ENCODE data around the gene ADCY4. TPM values are rescaled to one million over a fixed set of nuclear protein-coding genes. Genes with fewer than 3 reads are reported as not detected.

The ADCY4 gene
- total and polyA plus RNA-seq, 2 donors (not counting 1 experiment from before 2014, with no cell fraction given) = 2.3 to 7.8 TPM

- DNase-seq (peak; percentile 86), ATAC-seq (ENCODE audit: low read depth) (peak; percentile 64)
- WGBS (ENCODE audit: insufficient coverage) = 88% methylated on average over 8 of the region's 12 CpGs
- CTCF ChIA-PET = interaction anchor here (0.7 to 10.9 kb wide), 27 partner anchors 7 to 238 kb away, joined by 3 to 254 read pairs (median 7); partner anchors contain the start of genes CHMP4A, CIDEB, DCAF11 and IPO4
- Mint-ChIP-seq H3K4me1 (peaks cover 46% of the 10 kb centered on the region), H3K27ac (peak overlapping the region; percentile 85), H3K27me3 (no peaks in the 10 kb centered on the region), H3K9me3 (ENCODE audit: insufficient read depth) (no peaks in the 10 kb centered on the region), H3K4me3 (peak overlapping the region; percentile 44)
- no peak overlapping the region for H2AFZ ChIP-seq (ENCODE audit: insufficient read depth, low read depth, low read length, poor library complexity, severe bottlenecking)
- peaks cover 4 to 38% of the 10 kb centered on the region in 2 experiments for H3K36me3 ChIP-seq (replicated peaks in 1 of 2; ENCODE audit: control extremely low read depth in 1 of 2, control insufficient read depth in 1 of 2, extremely low read depth in 1 of 2, insufficient read depth in 2 of 2, low read length in 1 of 2)
- no peaks in the 10 kb centered on the region for H3K9me3 ChIP-seq (ENCODE audit: control extremely low read depth in 1 of 3, control insufficient read depth in 2 of 3, insufficient read depth in 1 of 3, low read length in 2 of 3)
- intact Hi-C loops (cut with micrococcal nuclease) = loop anchor here (1.0 to 5.0 kb wide), 6 partner anchors 17 to 182 kb away; partner anchors contain the start of genes DCAF11, MDP1, NRL and RABGGTA
- peaks cover 44% of the 10 kb centered on the region for H3K79me2 ChIP-seq (ENCODE audit: control insufficient read depth, insufficient read depth, low read length)
- H3K9ac ChIP-seq (ENCODE audit: low read length) = no peak overlapping the region
- TF ChIP-seq CTCF (IDR thresholded peaks at IDR 0.05) (peak; percentile 83), EZH2 (IDR thresholded peaks at IDR 0.05; ENCODE audit: borderline replicate concordance, insufficient read depth, low read depth, low read length, poor library complexity, severe bottlenecking) (no peak)
- H4K20me1 ChIP-seq (ENCODE audit: control insufficient read depth, insufficient read depth, low read length, poor library complexity, severe bottlenecking) = peaks cover 6% of the 10 kb centered on the region
- H3K4me2 ChIP-seq (replicated peaks; ENCODE audit: low read depth, low read length, poor library complexity, severe bottlenecking) = peak overlapping the region; percentile 17
- no peak overlapping the region for H3K4me3 ChIP-seq (ENCODE audit: control extremely low read depth in 1 of 5, extremely low read depth in 1 of 5, insufficient read depth in 1 of 5, low read depth in 2 of 5, low read length in 4 of 5)
- H3K4me1 ChIP-seq (ENCODE audit: control insufficient read depth in 2 of 2, insufficient read depth in 2 of 2, low read length in 2 of 2) = peaks cover 30 to 41% of the 10 kb centered on the region in 2 donors
- peak overlapping the region; percentile 42 to 76 for H3K27ac ChIP-seq (ENCODE audit: low read length in 2 of 2)
- no peaks in the 10 kb centered on the region for H3K27me3 ChIP-seq (replicated peaks in 1 of 4; ENCODE audit: control extremely low read depth in 1 of 4, control insufficient read depth in 3 of 4, insufficient read depth in 4 of 4, low read length in 3 of 4)
- POLR2A ChIA-PET = interaction anchor here (1.1 to 4.1 kb wide), 6 partner anchors 9 to 54 kb away, joined by 3 to 47 read pairs (median 4); partner anchors contain the start of genes LTB4R, LTB4R2, RABGGTA and TINF2
Measured at GRCh38 chr14:24296341-24297157, 38.3 kb downstream of the ADCY4 start.

- TF ChIP-seq EZH2 (IDR thresholded peaks at IDR 0.05; ENCODE audit: borderline replicate concordance, insufficient read depth, low read depth, low read length, poor library complexity, severe bottlenecking) (no peak), CTCF (IDR thresholded peaks at IDR 0.05) (no peak)
- Histone ChIP-seq H3K36me3 (replicated peaks in 1 of 2; ENCODE audit: control extremely low read depth in 1 of 2, control insufficient read depth in 1 of 2, extremely low read depth in 1 of 2, insufficient read depth in 2 of 2, low read length in 1 of 2) (peaks cover 13 to 58% of the 10 kb centered on the region in 2 experiments), H3K27ac (ENCODE audit: low read length in 2 of 2) (no peak overlapping the region), H4K20me1 (ENCODE audit: control insufficient read depth, insufficient read depth, low read length, poor library complexity, severe bottlenecking) (no peaks in the 10 kb centered on the region), H3K9ac (ENCODE audit: low read length) (no peak overlapping the region), H3K4me1 (ENCODE audit: control insufficient read depth in 2 of 2, insufficient read depth in 2 of 2, low read length in 2 of 2) (peaks cover 24 to 38% of the 10 kb centered on the region in 2 donors), H3K27me3 (replicated peaks in 1 of 4; ENCODE audit: control extremely low read depth in 1 of 4, control insufficient read depth in 3 of 4, insufficient read depth in 4 of 4, low read length in 3 of 4) (no peaks in the 10 kb centered on the region), H3K9me3 (ENCODE audit: control extremely low read depth in 1 of 3, control insufficient read depth in 2 of 3, insufficient read depth in 1 of 3, low read length in 2 of 3) (no peaks in the 10 kb centered on the region), H2AFZ (ENCODE audit: insufficient read depth, low read depth, low read length, poor library complexity, severe bottlenecking) (no peak overlapping the region), H3K4me3 (ENCODE audit: control extremely low read depth in 1 of 5, extremely low read depth in 1 of 5, insufficient read depth in 1 of 5, low read depth in 2 of 5, low read length in 4 of 5) (no peak overlapping the region), H3K79me2 (ENCODE audit: control insufficient read depth, insufficient read depth, low read length) (peaks cover 17% of the 10 kb centered on the region), H3K4me2 (replicated peaks; ENCODE audit: low read depth, low read length, poor library complexity, severe bottlenecking) (no peak overlapping the region)
- DNase-seq (no peak), ATAC-seq (ENCODE audit: low read depth) (no peak)
- Mint-ChIP-seq H3K9me3 (ENCODE audit: insufficient read depth) (no peaks in the 10 kb centered on the region), H3K4me1 (peaks cover 33% of the 10 kb centered on the region), H3K4me3 (no peak overlapping the region), H3K27ac (no peak overlapping the region), H3K27me3 (no peaks in the 10 kb centered on the region)
- WGBS (ENCODE audit: insufficient coverage) = no CpG with 5 or more reads among the region's 2 CpGs
- intact Hi-C loops (cut with micrococcal nuclease) = no loop called here
- ChIA-PET CTCF (interaction anchor here (1.4 to 5.1 kb wide), 6 partner anchors 12 to 51 kb away, joined by 7 to 41 read pairs (median 12); partner anchors contain the start of genes CIDEB, LTB4R2, RABGGTA and TINF2), POLR2A (no interaction called here)
Measured at GRCh38 chr14:24293525-24293924, 41.3 kb downstream of the ADCY4 start.

Measured in B cell (primary cell).